Small intestine (tissue), 7 donors: ENCODE measurements around the gene GCC2. TPM values are rescaled to one million over a fixed set of nuclear protein-coding genes. Genes with fewer than 3 reads are reported as not detected.
A peak's percentile ranks its signal among the peaks of the same experiment; 100 is the strongest.
"Not testable (repeated sequence)": the region's sequence is repeated elsewhere in the genome, so short reads cannot be mapped to it uniquely, and the experiment has no call there.

Experiments used
- DNase-seq, 2 donors: peaks; one replicate each; pipeline versions ENCODE4 v3.0.0 to v3.0.0-alpha.2; 2013
- FAIRE-seq: peaks from 2 replicates; lab custom pipeline; 2012; peaks lifted over from hg19 to GRCh38; lab: Jason Lieb, UNC
- H3K27ac ChIP-seq, 3 donors: one replicate each; pipeline ENCODE4 v1.5.1; 2013; ENCODE audit warnings: low read length in 2 of 3, mild to moderate bottlenecking in 2 of 3, control low read depth in 1 of 3, inconsistent platforms in 1 of 3, low read depth in 1 of 3, moderate library complexity in 1 of 3
- H3K27me3 ChIP-seq, 3 donors: one replicate each; pipeline ENCODE4 v1.6.1; 2013; ENCODE audit warnings: low read length in 3 of 3, inconsistent platforms in 1 of 3; ENCODE audit not compliant: control insufficient read depth in 3 of 3, insufficient read depth in 3 of 3
- H3K36me3 ChIP-seq, 3 donors: one replicate each; pipeline ENCODE4 v1.6.1; 2013; ENCODE audit warnings: low read length in 3 of 3, inconsistent platforms in 1 of 3, low read depth in 1 of 3, mild to moderate bottlenecking in 1 of 3, moderate library complexity in 1 of 3; ENCODE audit not compliant: control insufficient read depth in 3 of 3, insufficient read depth in 2 of 3
- H3K4me1 ChIP-seq, 3 donors: one replicate each; pipeline ENCODE4 v1.6.1; 2013; ENCODE audit warnings: low read length in 2 of 3, inconsistent platforms in 1 of 3, low read depth in 1 of 3, mild to moderate bottlenecking in 1 of 3, moderate library complexity in 1 of 3; ENCODE audit not compliant: control insufficient read depth in 3 of 3, insufficient read depth in 2 of 3
- H3K4me3 ChIP-seq, 3 donors: one replicate each; pipeline ENCODE4 v1.5.1; 2013; ENCODE audit warnings: low read length in 3 of 3, control low read depth in 1 of 3, inconsistent platforms in 1 of 3, low read depth in 1 of 3, mild to moderate bottlenecking in 1 of 3, moderate library complexity in 1 of 3
- H3K9me3 ChIP-seq, 2 donors: one replicate each; pipeline ENCODE4 v1.6.1; 2013; ENCODE audit warnings: low read depth in 1 of 2, low read length in 1 of 2; ENCODE audit not compliant: control insufficient read depth in 2 of 2, insufficient read depth in 1 of 2
- WGBS, 3 donors: extraction: QIAGEN DNeasy Blood & Tissue Kit; methylation state at CpG; one replicate each; pipeline ENCODE4 v1.1.7; 2013; 5-methylcytosine and 5-hydroxymethylcytosine counted together
- polyA plus RNA-seq, 4 donors: library from polyadenylated mRNA; stranded (reverse) in 3 of 4; unstranded in 1 of 4; fragments of 200-250 nt in 3 of 4; fragments of 120-200 nt in 1 of 4; gene quantifications; one replicate each; pipeline versions ENCODE4 v1.2.1 to v1.2.3, GENCODE V29; 2013
- donor health status: healthy with polysubstance abuse.
- donor health status: control.
- donor health status: control.
- donor health status: Bipolar disorder and iron deficiency.
- donor health status: healthy.

The GCC2 gene
- polyA plus RNA-seq, 4 donors: 14.0 to 110 (median 15.1) TPM

- Histone ChIP-seq H3K27me3 (no peaks in the 10 kb centered on the region), H3K4me3 (peak overlapping the region; percentile 66 to 89 (median 81)), H3K36me3 (peaks cover 2 to 17% (median 5%) of the 10 kb centered on the region in 3 donors), H3K9me3 (no peaks in the 10 kb centered on the region), H3K4me1 (peaks cover 0 to 7% (median 0%) of the 10 kb centered on the region in 3 donors), H3K27ac (peak overlapping the region; percentile 75 to 98 (median 96))
- FAIRE-seq (no peak), DNase-seq (peak; percentile 80 to 84)
- 0% methylated on average over 20 of the region's 20 CpGs for WGBS, 3 donors
These were observed 564 bp downstream of the GCC2 start for GRCh38 chr2:108449410-108450130.

GRCh38 chr2:108450863-108451262 is 1.9 kb downstream of the GCC2 start:
- H3K27ac ChIP-seq: no peak overlapping the region
- peaks cover 0 to 7% (median 0%) of the 10 kb centered on the region in 3 donors for H3K4me1 ChIP-seq
- WGBS, 3 donors: 84 to 89% (median 86%) methylated on average over 3 of the region's 3 CpGs
- no peak for FAIRE-seq
- no peak for DNase-seq
- H3K4me3 ChIP-seq: no peak overlapping the region
- peaks cover 5 to 25% (median 8%) of the 10 kb centered on the region in 3 donors for H3K36me3 ChIP-seq
- peaks cover 0 to 1% of the 10 kb centered on the region in 2 donors for H3K9me3 ChIP-seq
- H3K27me3 ChIP-seq: no peaks in the 10 kb centered on the region

DNA sequence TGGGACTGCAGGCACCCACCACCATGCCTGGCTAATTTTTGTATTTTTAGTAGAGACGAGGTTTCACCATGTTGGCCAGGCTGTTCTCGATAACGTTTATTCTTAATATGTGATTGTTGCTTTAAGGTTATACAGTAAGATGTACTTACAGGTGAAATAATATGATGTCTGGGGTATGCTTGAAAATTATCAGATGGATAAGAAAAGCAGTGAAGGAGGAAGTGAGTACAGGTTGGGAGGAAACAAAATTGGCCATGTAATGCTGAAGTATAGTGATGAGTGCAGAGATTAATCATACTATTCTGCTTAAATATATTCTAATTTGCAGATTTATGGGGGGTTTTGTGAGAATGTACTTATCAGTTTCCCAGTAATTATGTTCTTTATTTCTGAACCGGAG is 3.0 kb downstream of the GCC2 start:
- FAIRE-seq (no peak), DNase-seq (no peak)
- 86 to 92% (median 91%) methylated on average over 4 of the region's 4 CpGs for WGBS, 3 donors
- H3K27ac ChIP-seq: peak overlapping the region in 1 of 3 donors; percentile 25
- H3K36me3 ChIP-seq: peaks cover 5 to 32% (median 8%) of the 10 kb centered on the region in 3 donors
- H3K4me1 ChIP-seq: peaks cover 0 to 7% (median 0%) of the 10 kb centered on the region in 3 donors
- H3K9me3 ChIP-seq: peaks cover 0 to 5% of the 10 kb centered on the region in 2 donors
- H3K27me3 ChIP-seq: no peaks in the 10 kb centered on the region
- H3K4me3 ChIP-seq: no peak overlapping the region

- FAIRE-seq, H3K27me3 ChIP-seq, H3K4me3 ChIP-seq, H3K27ac ChIP-seq, DNase-seq, H3K4me1 ChIP-seq, H3K9me3 ChIP-seq: not testable (repeated sequence)
- WGBS, 3 donors: 97 to 98% (median 97%) methylated on average over 4 of the region's 4 CpGs
- H3K36me3 ChIP-seq: peaks cover 5 to 32% (median 10%) of the 10 kb centered on the region in 3 donors
These were observed 4.5 kb downstream of the GCC2 start for GRCh38 chr2:108453530-108453929.

GRCh38 chr2:108454440-108454839 is 5.4 kb downstream of the GCC2 start:
- DNase-seq: no peak
- 95 to 96% (median 96%) methylated on average over 2 of the region's 2 CpGs for WGBS, 3 donors
- Histone ChIP-seq H3K4me3 (no peak overlapping the region), H3K27ac (no peak overlapping the region), H3K36me3 (peaks cover 5 to 32% (median 12%) of the 10 kb centered on the region in 3 donors), H3K27me3 (no peaks in the 10 kb centered on the region), H3K4me1 (peaks cover 0 to 7% (median 0%) of the 10 kb centered on the region in 3 donors), H3K9me3 (peaks cover 0 to 5% of the 10 kb centered on the region in 2 donors)
- no peak for FAIRE-seq

- Histone ChIP-seq H3K36me3 (peaks cover 5 to 36% (median 12%) of the 10 kb centered on the region in 3 donors), H3K4me3 (no peak overlapping the region), H3K4me1 (peaks cover 0 to 4% (median 0%) of the 10 kb centered on the region in 3 donors), H3K27ac (no peak overlapping the region), H3K9me3 (peaks cover 0 to 5% of the 10 kb centered on the region in 2 donors), H3K27me3 (no peaks in the 10 kb centered on the region)
- FAIRE-seq (no peak), DNase-seq (no peak)
- WGBS, 3 donors: 97 to 100% (median 97%) methylated on average over 1 of the region's 1 CpG
These were observed 6.6 kb downstream of the GCC2 start for GRCh38 chr2:108455571-108455970.

DNA sequence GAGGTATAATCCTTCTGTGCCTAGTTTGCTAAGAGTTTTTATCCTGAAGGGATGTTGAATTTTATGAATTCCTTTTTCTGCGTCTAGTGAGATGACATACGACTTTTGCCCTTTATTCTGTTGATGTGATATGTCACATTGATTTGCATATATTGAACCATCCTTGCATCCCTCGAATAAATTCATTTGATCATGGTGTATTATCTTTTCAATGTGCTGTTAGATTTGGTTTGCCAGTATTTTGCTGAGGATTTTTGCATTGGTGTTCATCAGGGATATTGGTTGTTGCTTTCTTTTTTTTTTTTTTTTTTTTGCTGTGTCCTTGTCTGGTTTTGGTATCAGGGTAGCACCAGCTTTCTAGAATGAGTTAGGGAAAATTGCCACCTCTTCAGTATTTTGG is 9.1 kb downstream of the GCC2 start:
- FAIRE-seq (no peak), DNase-seq (no peak)
- WGBS, 3 donors: 86 to 100% (median 98%) methylated on average over 3 of the region's 3 CpGs
- no peak overlapping the region for H3K4me3 ChIP-seq
- H3K4me1 ChIP-seq: no peaks in the 10 kb centered on the region
- no peaks in the 10 kb centered on the region for H3K27me3 ChIP-seq
- H3K27ac ChIP-seq: no peak overlapping the region
- H3K9me3 ChIP-seq: peaks cover 0 to 9% of the 10 kb centered on the region in 2 donors
- H3K36me3 ChIP-seq: peaks cover 5 to 42% (median 17%) of the 10 kb centered on the region in 3 donors

GRCh38 chr2:108459441-108459840 is 10.4 kb downstream of the GCC2 start:
- H3K4me1 ChIP-seq: no peaks in the 10 kb centered on the region
- H3K4me3 ChIP-seq: no peak overlapping the region
- no peaks in the 10 kb centered on the region for H3K27me3 ChIP-seq
- 77 to 97% (median 93%) methylated on average over 1 of the region's 1 CpG for WGBS, 3 donors
- DNase-seq (no peak), FAIRE-seq (no peak)
- no peak overlapping the region for H3K27ac ChIP-seq
- peaks cover 0 to 46% (median 20%) of the 10 kb centered on the region in 3 donors for H3K36me3 ChIP-seq
- H3K9me3 ChIP-seq: peaks cover 0 to 20% of the 10 kb centered on the region in 2 donors
